T1000 (cell line): Measurements from ENCODE around the gene PTPRN2.
"Not testable (repeated sequence)": the region's sequence is repeated elsewhere in the genome, so short reads cannot be mapped to it uniquely, and the experiment has no call there.

Experiments
- DNase-seq: peaks from one replicate; lab custom pipeline; 2025; ENCODE audit warnings: mixed read lengths; lab: John Stamatoyannopoulos, UW

The PTPRN2 gene

GRCh38 chr7:157994319-157994718 is 593.3 kb downstream of the PTPRN2 start:
- no peak for DNase-seq

- DNase-seq, result no peak
Observed at GRCh38 chr7:157993406-157994105, 594.1 kb downstream of the PTPRN2 start.

GRCh38 chr7:157992511-157993160 is 595.0 kb downstream of the PTPRN2 start:
- DNase-seq, result no peak

GRCh38 chr7:157991761-157992160 is 595.9 kb downstream of the PTPRN2 start:
- DNase-seq, result no peak

- DNase-seq, result no peak
Observed at GRCh38 chr7:157991351-157991750, 596.3 kb downstream of the PTPRN2 start.

GRCh38 chr7:157990881-157991250 is 596.8 kb downstream of the PTPRN2 start:
- no peak for DNase-seq

GRCh38 chr7:157990226-157990880 is 597.3 kb downstream of the PTPRN2 start:
- DNase-seq, result no peak

- no peak for DNase-seq
Observed at GRCh38 chr7:157989589-157989988, 598.0 kb downstream of the PTPRN2 start.

- no peak for DNase-seq
Observed at GRCh38 chr7:157987906-157988305, 599.7 kb downstream of the PTPRN2 start.

- no peak for DNase-seq
Observed at GRCh38 chr7:157986051-157986450, 601.6 kb downstream of the PTPRN2 start.

GRCh38 chr7:157985636-157986035 is 602.0 kb downstream of the PTPRN2 start:
- no peak for DNase-seq

- DNase-seq, result no peak
Observed at GRCh38 chr7:157984423-157985163, 603.0 kb downstream of the PTPRN2 start.

- DNase-seq, result no peak
Observed at GRCh38 chr7:157983502-157984422, 603.9 kb downstream of the PTPRN2 start.

- DNase-seq, result no peak
Observed at GRCh38 chr7:157981778-157982177, 605.8 kb downstream of the PTPRN2 start.

GRCh38 chr7:157980774-157981173 is 606.8 kb downstream of the PTPRN2 start:
- DNase-seq, result no peak

GRCh38 chr7:157980341-157980731 is 607.3 kb downstream of the PTPRN2 start:
- not testable (repeated sequence) for DNase-seq

GRCh38 chr7:157979636-157980340 is 607.8 kb downstream of the PTPRN2 start:
- DNase-seq, result no peak

GRCh38 chr7:157978766-157979165 is 608.9 kb downstream of the PTPRN2 start:
- no peak for DNase-seq

- no peak for DNase-seq
Observed at GRCh38 chr7:157977717-157978496, 609.7 kb downstream of the PTPRN2 start.

- DNase-seq, result no peak
Observed at GRCh38 chr7:157977306-157977705, 610.3 kb downstream of the PTPRN2 start.
